Fibroblast of peridontal ligament (primary cell): ENCODE results near the gene DIAPH3.

Experiments
- DNase-seq: peaks from one replicate; pipeline ENCODE4 v3.0.0-alpha.2; 2010; ENCODE audit errors: extremely low read depth

Gene DIAPH3

DNA sequence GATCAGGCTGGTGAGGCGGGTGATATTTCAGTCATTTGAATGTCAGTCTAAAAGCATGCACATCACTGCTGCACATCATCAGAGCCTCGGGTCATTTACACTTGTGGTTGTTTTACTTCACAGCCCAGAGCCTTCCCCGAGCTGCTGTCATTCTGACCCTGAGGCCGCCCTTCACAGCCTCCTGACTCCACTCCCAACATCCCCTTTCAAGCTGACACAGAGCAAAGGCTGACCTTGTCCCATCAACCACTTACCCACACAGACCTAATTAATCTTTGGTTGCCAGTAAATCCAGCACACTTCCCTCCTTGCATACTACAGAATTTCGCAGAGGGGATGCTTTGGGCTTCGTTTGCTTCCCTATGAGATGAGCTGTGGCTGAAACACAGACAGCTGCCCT lies 528.1 kb downstream of the DIAPH3 start:
- DNase-seq = no peak

DNA sequence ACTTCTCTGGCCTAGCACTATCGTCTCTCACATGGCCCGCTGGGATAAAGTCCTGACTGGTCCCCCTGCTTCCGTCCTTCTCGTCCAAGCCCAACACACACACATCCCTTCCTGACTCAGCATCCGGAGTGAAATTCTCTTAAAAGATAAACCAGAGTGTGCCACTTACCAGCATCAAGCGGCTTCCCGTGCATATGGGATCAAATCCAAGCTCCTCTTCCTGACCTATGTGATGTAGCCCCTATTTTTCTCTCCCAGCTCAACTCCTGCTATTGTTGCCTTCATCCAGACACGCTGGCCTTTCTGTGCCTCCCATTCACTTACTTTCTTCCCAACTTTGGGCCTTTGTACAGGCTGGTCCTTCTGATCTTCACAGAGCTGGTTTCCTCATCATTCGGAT lies 530.4 kb downstream of the DIAPH3 start:
- no peak for DNase-seq

DNA sequence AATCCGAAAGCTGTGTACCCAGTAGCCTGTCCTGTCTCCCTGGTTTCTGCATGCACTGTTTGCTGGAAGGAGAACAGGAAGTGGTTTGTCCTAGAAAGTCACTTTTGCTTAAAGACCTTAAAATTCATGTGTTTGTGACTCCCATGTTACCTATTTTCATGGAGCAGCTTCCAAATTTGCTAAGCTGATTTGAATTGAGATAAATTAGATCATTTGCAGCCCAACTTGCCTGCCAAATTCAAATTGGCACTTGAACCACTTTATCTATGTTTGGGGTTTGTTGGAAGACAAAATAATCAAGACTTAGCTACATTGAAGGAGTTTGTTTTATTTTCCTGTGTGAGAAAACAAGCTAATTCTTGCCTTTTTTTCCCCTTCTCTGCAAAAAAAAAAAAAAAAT lies 532.5 kb downstream of the DIAPH3 start:
- no peak for DNase-seq

DNA sequence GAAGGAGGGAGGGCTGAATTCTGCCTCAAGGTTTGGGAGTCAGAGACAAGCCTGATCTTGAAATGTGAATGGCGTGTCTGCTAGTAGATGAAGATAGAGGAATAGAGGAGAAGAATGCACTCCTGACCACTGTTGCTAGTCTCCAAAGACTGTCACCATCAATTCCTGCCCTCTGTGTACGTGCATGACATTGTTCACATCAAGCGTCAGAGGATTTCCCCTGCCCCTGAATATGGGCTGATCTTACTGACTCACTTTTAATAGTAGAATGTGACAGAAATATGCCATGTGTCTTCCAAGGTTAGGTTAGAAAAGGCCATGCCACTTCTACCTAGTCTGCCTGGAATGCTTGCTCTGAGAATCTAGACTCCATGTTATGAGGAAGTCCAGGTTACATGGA lies 538.6 kb downstream of the DIAPH3 start:
- no peak for DNase-seq

DNA sequence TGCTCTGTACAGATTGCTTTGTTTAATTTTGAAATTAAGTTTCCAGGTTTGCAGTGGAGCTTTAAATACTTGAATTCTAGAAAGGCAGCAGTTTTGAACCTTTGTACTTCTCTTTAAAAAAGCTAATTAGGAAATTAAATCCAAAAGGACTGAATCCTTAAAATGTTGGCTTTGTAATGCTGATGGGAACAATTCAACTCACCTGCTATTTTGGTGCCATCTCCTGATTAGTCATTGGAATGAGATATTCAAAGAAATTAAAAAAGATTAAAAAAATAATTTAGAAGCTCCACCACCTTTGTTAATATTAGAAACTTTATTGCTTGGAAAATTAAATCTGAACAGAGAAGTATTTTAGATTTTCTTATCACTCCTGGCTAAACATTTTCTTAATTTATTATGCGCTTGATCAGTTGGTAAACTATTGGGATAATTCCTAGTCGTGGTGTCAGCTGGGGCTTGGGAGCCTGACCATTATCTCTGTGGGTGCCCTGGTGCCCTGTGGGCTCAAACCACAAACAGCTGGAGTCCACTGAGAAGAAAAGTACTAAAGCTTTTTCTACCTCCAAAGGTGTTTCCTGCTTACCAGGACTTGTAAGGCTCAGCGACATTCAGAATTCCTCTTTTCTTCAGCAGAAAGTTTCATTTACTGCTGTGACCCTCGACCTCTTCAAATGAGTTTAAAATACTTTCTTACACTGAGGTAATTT lies 540.4 kb downstream of the DIAPH3 start:
- DNase-seq = no peak

DNA sequence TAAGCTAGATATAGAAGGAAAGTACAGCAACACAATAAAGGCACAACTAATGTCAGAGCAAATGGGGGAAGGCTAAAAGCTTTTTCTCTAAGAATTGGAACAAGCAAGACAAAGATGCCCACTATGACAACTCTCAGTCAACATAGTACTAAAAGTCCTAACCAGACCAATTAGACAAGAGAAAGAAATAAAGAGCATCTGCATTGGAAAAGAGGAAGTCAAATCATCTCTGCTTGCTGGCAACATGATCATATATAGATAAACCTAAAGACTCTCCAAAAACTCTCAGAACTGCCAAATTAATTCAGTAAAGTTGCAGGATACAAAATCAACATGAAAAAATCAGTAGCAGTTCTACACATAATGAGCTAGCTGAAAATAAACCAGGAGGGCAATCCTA lies 542.0 kb downstream of the DIAPH3 start:
- DNase-seq = no peak
